Heart left ventricle (tissue), 16 donors: ENCODE results near the gene RTRAF. TPM values are rescaled to one million over a fixed set of nuclear protein-coding genes. Genes with fewer than 3 reads are reported as not detected.

Experiments
- ATAC-seq, 4 donors: fragments of 200-7000 bp; cut with Tn5 transposase; one replicate each; pipeline ENCODE4 v1.9.1; 2020 to 2022; ENCODE audit warnings: moderate library complexity in 4 of 4, mild to moderate bottlenecking in 3 of 4, moderate number of reproducible peaks in 1 of 4
- DNase-seq, 5 donors: peaks; one replicate each; pipeline ENCODE4 v3.0.0-alpha.2; 2020
- H3K27ac ChIP-seq, 12 donors: fragments of 200-600 bp; sonication (generic) in 4 of 12; one replicate each; pipeline versions ENCODE4 v1.5.0 to v1.8.0; 2016 to 2022; ENCODE audit warnings: mild to moderate bottlenecking in 2 of 12
- H3K27me3 ChIP-seq, 9 donors: fragments of 200-600 bp; sonication (generic) in 2 of 9; one replicate each; pipeline versions ENCODE4 v1.5.1 to v1.8.0; 2016 to 2022; ENCODE audit warnings: mild to moderate bottlenecking in 3 of 9
- H3K36me3 ChIP-seq, 9 donors: fragments of 200-600 bp; sonication (generic) in 2 of 9; one replicate each; pipeline versions ENCODE4 v1.5.0 to v1.8.0; 2018 to 2022; ENCODE audit warnings: mild to moderate bottlenecking in 2 of 9
- H3K4me1 ChIP-seq, 12 donors: fragments of 200-600 bp; sonication (generic) in 4 of 12; one replicate each; pipeline versions ENCODE4 v1.5.0 to v1.8.0; 2016 to 2022; ENCODE audit warnings: mild to moderate bottlenecking in 3 of 12
- H3K4me3 ChIP-seq, 12 donors: fragments of 200-600 bp; sonication (generic) in 4 of 12; one replicate each; pipeline versions ENCODE4 v1.5.0 to v1.8.0; 2017 to 2022; ENCODE audit warnings: mild to moderate bottlenecking in 9 of 12, moderate library complexity in 4 of 12
- H3K9me3 ChIP-seq, 12 donors: fragments of 200-600 bp; sonication (generic) in 4 of 12; one replicate each; pipeline versions ENCODE4 v1.5.0 to v1.8.0; 2016 to 2022; ENCODE audit warnings: mild to moderate bottlenecking in 1 of 12
- CTCF ChIP-seq, 12 donors: fragments of 200-600 bp; sonication (generic) in 4 of 12; IDR thresholded peaks; one replicate each; pipeline versions ENCODE4 v1.5.0 to v1.8.0; 2018 to 2022; ENCODE audit warnings: antibody characterized with exemption in 12 of 12, mild to moderate bottlenecking in 5 of 12
- POLR2A ChIP-seq, 2 donors: fragments of 450-650 bp; IDR thresholded peaks; one replicate each; pipeline ENCODE4 v1.6.1; 2017; ENCODE audit warnings: antibody characterized with exemption in 2 of 2, mild to moderate bottlenecking in 2 of 2, moderate library complexity in 2 of 2
- WGBS, 4 donors: extraction: QIAGEN DNeasy Blood & Tissue Kit in 2 of 4; methylation state at CpG; one replicate each; pipeline versions ENCODE4 v1.1.5 to v1.1.7; 2013 to 2018; 5-methylcytosine and 5-hydroxymethylcytosine counted together
- intact Hi-C, 10 donors: fragments of 100-400 bp; cut with DNase I; formaldehyde crosslinking; loops; one replicate each; pipeline versions ENCODE4 v1.11.1 to v1.14.2; 2022
- polyA plus RNA-seq, 2 donors: library from polyadenylated mRNA; stranded (reverse); fragments of 200-250 nt; gene quantifications; one replicate each; pipeline ENCODE4 v1.2.3, GENCODE V29; 2013
- total RNA-seq, 9 donors: library from RNA; depleted of rRNA in 2 of 9; stranded (reverse); fragments of >200 nt in 2 of 9; fragmentation: NEBNext Ultra II Directional in 3 of 9; extraction: Animal tissue kit (Norgen Biotek cat#: 25700) in 3 of 9; gene quantifications; one replicate each; pipeline versions ENCODE4 v1.1.0 to v1.2.4, GENCODE V29; 2016 to 2023
- donor health status: ischemic (EF 13 %, LVEDD 7.1; RV severe dilation, severe dysfunction).
- donor health status: healthy with polysubstance abuse.
- donor health status: DM: no; HTN: yes; CAD: no.
- donor health status: DM: no; HTN: no; CAD: no.
- donor health status: ischemic (EF 25% LVEDD 6.9; RV normal size, moderate dysfunction).
- donor health status: ischemic (EF 25% LVEDD 5.7; RV mildly dilated, moderate dysfunction).
- donor health status: healthy.
- donor health status: DM: yes; HTN: yes; CAD: no.
- donor health status: ischemic (EF 35%, LVEDD 5.7; RV mildly dilated, moderate dysfunction).
- donor health status: nonischemic (EF 11% LVEDD 7.7; RV severe dilation, severe dysfunction).
- donor health status: DM: yes; HTN: yes; CAD: no.
- donor health status: PGD.
- donor health status: ischemic (EF 29% LVEDD 5.4; RV normal size, mild dysfunction).
- donor health status: nonischemic (EF 23%, LVEDD 6.1; RV moderate dilation, normal function).

RTRAF gene
- total and polyA plus RNA-seq, 11 donors, result 72.9 to 272 (median 193) TPM

GRCh38 chr14:52046376-52046917 is 57.1 kb downstream of the RTRAF start:
- Histone ChIP-seq H3K27ac (peak overlapping the region; percentile 35 to 82 (median 69)), H3K4me1 (peaks cover 3 to 91% (median 83%) of the 10 kb centered on the region in 12 donors), H3K36me3 (peaks cover 0 to 16% (median 12%) of the 10 kb centered on the region in 9 donors), H3K27me3 (no peaks in the 10 kb centered on the region), H3K4me3 (peak overlapping the region in 1 of 12 donors; percentile 6), H3K9me3 (no peaks in the 10 kb centered on the region)
- DNase-seq (no peak), ATAC-seq (peak; percentile 56 to 72 (median 66))
- no peak for TF ChIP-seq POLR2A (IDR thresholded peaks at IDR 0.05)
- TF ChIP-seq CTCF (IDR thresholded peaks at IDR 0.05), result no peak
- WGBS, 4 donors, result 35 to 41% (median 35%) methylated on average over 2 of the region's 2 CpGs
- intact Hi-C loops, result loop anchor here in 1 of 10 donors (2.0 to 5.0 kb wide), 2 partner anchors 22 to 34 kb away; partner anchors contain the start of gene NID2

GRCh38 chr14:52048116-52048515 is 58.8 kb downstream of the RTRAF start:
- intact Hi-C loops, result loop anchor here in 1 of 10 donors (5.0 kb wide), 1 partner anchor 36 kb away; no protein-coding TSS in a partner anchor
- 39 to 66% (median 54%) methylated on average over 9 to 10 of the region's 10 CpGs for WGBS, 4 donors
- Histone ChIP-seq H3K27ac (peak overlapping the region in 11 of 12 donors; percentile 25 to 82 (median 70)), H3K9me3 (no peaks in the 10 kb centered on the region), H3K27me3 (no peaks in the 10 kb centered on the region), H3K4me3 (no peak overlapping the region), H3K36me3 (peaks cover 0 to 7% (median 0%) of the 10 kb centered on the region in 9 donors), H3K4me1 (peaks cover 8 to 96% (median 91%) of the 10 kb centered on the region in 12 donors)
- DNase-seq, result no peak
- no peak for TF ChIP-seq POLR2A (IDR thresholded peaks at IDR 0.05)
- ATAC-seq, result no peak

GRCh38 chr14:52048641-52049204 is 59.4 kb downstream of the RTRAF start:
- Histone ChIP-seq H3K36me3 (peaks cover 0 to 13% (median 0%) of the 10 kb centered on the region in 9 donors), H3K9me3 (no peaks in the 10 kb centered on the region), H3K4me1 (peaks cover 8 to 96% (median 91%) of the 10 kb centered on the region in 12 donors), H3K27me3 (no peaks in the 10 kb centered on the region), H3K4me3 (no peak overlapping the region), H3K27ac (peak overlapping the region in 9 of 12 donors; percentile 25 to 82 (median 70))
- intact Hi-C loops, result loop anchor here in 1 of 10 donors (5.0 kb wide), 1 partner anchor 36 kb away; no protein-coding TSS in a partner anchor
- TF ChIP-seq CTCF (IDR thresholded peaks at IDR 0.05) (no peak), POLR2A (IDR thresholded peaks at IDR 0.05) (no peak)
- ATAC-seq (peak in 1 of 4 donors; percentile 14), DNase-seq (peak in 2 of 5 donors; percentile 42 to 46)
- WGBS, 4 donors, result 48 to 56% (median 53%) methylated on average over 3 of the region's 3 CpGs

- 46 to 56% (median 50%) methylated on average over 5 of the region's 5 CpGs for whole genome bisulfite sequencing, 4 donors
- Histone ChIP-seq H3K9me3 (no peaks in the 10 kb centered on the region), H3K4me1 (peaks cover 8 to 98% (median 92%) of the 10 kb centered on the region in 12 donors), H3K27me3 (no peaks in the 10 kb centered on the region), H3K4me3 (no peak overlapping the region), H3K27ac (peak overlapping the region in 9 of 12 donors; percentile 14 to 82 (median 70)), H3K36me3 (peaks cover 0 to 18% (median 0%) of the 10 kb centered on the region in 9 donors)
- intact Hi-C loops, result loop anchor here in 1 of 10 donors (5.0 kb wide), 1 partner anchor 37 kb away; no protein-coding TSS in a partner anchor
- TF ChIP-seq CTCF (IDR thresholded peaks at IDR 0.05) (no peak), POLR2A (IDR thresholded peaks at IDR 0.05) (no peak)
- DNase-seq (no peak), ATAC-seq (no peak)
Measured at GRCh38 chr14:52049271-52049670, 59.9 kb downstream of the RTRAF start.
